IPS-NIHi11 (cell line): Measurements from ENCODE around the gene ZC4H2.
A peak's percentile ranks its signal among the peaks of the same experiment; 100 is the strongest.
"Not testable (repeated sequence)": the region's sequence is repeated elsewhere in the genome, so short reads cannot be mapped to it uniquely, and the experiment has no call there.

Source experiments
- DNase-seq: peaks from one replicate; pipeline ENCODE4 v3.0.0; 2012; ENCODE audit warnings: mixed read lengths, low spot score

ZC4H2 gene

GRCh38 chrX:64975989-64976672 lies at the start of gene ZC4H2:
TSS of gene ZC4H2 (minus strand) at chrX:64976450. CDS start at chrX:64976377, 73 bp downstream.
- DNase-seq = peak; percentile 68

DNA sequence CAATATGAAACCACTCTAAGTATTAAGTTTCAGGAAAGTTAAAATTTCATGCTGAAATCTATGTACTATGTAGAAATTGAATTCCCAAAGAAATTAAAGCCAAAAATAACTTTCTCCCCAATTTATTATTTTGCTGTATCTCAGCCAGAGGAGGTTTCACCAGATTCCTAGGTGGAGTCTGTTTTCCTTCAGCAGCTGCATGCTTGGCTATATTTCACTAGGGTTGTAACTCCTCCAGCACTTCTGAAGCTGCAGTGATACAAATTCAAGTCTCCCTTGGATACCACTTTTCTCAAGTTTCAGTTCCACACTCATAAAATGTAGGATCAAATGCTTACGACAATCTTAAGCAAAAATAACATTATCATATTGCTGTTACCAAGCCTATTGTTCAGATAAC lies 41.2 kb upstream of the ZC4H2 start:
- DNase-seq = no peak

DNA sequence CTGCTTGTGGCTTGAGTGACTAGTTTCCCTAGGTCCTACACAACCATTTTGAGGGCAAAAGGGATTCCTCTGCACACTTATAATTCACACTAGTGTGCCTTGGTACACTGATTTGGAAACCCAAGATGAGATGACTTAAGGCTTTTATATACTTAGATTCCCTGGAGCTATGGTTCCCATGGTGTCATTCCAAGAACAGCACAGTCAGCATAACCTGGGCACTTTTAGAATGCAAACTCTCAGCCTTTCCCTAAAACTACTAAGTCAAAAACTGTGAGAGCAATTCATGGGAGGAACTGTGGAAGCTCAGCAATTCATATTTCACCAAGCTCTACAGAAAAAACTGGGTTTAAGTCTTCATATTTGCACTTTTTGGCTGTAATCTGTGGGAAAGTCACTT lies 38.0 kb upstream of the ZC4H2 start:
- DNase-seq = no peak

GRCh38 chrX:65009459-65009858 lies 33.2 kb upstream of the ZC4H2 start:
- DNase-seq = no peak

GRCh38 chrX:65002208-65002607 lies 26.0 kb upstream of the ZC4H2 start:
- not testable (repeated sequence) for DNase-seq

DNA sequence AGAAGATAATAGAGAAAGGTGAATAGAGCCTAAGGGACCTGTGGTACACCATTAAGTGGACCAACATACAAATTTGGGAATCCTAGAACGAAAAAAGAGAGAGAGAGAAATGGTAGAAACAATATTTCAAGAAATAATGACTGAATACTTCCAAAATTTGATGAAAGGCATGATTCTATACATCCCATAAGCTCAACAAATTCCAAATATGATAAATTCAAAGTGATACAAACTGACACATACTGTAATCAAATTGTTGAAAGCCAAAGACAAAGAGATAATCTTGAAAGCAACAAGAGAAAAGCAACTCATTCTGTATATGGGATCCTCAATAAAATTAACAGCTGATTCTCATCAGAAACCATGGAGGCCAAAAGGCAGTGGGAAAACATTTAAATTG lies 20.6 kb upstream of the ZC4H2 start:
- DNase-seq = no peak

DNA sequence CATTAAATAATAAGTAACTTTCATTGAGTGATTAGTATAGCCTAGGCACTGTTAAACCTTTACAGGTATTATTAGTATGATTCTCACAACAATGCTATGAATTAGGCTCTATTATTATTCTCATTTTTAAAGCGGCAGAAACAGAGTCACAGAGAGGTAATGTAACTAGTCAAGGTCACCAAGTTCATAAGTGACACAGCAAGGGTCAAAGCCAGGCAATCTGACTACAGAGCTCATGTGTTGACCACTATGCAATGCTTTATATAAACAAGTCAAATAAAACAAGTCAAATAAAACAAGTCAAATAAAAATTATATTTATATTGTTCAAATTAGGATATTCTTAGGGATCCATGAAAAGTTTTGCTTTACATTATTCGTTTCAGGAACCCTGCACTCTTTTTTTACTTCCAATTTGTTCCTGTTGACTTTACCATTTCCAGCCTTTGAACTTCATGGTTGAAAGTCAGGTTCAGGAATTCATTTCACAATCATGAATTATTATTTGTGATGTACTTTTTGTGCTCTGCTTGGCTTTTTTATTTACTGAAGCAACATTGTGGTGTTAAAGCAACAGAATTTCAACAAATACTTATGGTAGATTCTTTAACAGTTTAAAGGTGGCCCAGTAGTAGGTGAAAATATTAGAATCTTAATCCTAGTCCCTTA lies 18.0 kb upstream of the ZC4H2 start:
- no peak for DNase-seq

DNA sequence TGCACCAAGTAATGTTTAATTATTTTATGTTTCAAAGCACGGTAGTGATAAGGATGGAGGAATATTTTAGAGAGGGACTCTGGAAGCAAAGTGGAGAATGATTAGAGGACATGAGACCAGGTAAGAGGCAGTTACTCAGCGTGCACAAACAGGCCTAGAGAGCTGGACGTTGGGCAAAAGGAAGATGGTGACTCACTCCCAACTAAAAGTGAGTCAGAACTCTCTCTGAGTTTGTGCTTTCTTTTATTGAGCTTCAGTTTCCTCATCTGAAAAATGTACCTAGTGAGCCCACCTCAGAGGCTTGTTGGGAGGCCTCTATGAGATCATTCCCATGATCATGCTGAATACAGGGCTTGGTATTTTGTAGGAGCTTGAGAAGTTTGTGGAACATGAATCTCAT lies 1.6 kb upstream of the ZC4H2 start:
- no peak for DNase-seq

DNA sequence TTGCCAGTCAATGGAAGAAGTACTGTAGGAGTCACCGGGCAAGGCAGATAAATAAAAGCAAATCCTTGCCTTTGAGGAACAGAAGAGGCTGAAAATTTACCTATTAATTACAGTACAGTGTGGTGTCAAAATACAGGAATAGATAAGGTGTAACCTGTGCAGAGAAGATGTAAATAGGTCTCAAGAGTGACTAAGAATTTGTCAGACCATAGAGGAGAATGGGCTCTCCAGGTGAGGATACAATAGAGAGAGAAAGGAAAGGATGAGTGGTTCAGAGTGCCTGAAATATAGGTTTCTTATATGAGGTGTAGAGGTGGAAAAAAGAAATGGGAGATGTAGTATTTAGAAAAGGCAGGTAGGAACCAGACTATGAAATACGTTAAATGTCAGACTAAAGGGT lies 801 bp upstream of the ZC4H2 start:
- DNase-seq = no peak

DNA sequence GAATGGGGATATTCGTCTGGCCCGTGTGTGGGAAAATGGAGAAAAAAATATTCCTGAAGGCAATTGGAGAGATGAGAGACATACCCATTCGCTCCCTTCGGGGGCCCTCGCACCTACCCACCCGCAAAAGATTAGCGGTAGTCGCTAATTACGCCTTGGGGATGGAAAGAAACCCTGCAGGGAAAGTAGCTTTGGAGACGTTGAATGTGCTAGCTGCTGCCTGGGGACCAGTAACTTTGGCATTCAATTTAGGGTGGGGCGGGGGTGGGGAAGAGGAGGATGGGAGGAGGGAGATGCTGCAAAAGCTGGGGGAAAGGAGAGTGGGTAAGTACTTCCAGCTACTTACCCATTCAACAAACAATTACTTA lies 407 bp upstream of the ZC4H2 start:
- peak; percentile 4 for DNase-seq

DNA sequence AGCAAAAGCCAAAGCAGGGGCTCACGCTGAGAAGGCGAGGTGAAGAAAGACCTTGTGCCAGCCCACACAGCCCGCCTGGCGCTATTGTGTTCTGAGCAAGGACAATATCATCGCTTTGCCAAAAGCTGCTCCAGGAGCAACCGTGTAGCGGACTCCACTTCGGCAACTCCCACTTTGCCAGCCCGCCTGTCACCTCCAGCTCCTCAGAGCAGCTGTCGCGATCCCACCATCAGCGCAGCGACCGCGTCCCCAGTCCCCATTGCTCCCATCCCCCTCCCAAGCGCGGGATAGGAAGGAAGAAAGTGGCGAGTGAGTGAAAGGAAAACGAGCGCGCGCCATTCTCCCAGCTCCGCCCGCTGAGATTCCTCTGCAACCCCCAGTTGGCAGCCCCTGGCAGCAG lies 759 bp downstream of the ZC4H2 start:
- DNase-seq = peak; percentile 17

GRCh38 chrX:64925480-64925879 lies 50.8 kb downstream of the ZC4H2 start:
- DNase-seq = no peak

DNA sequence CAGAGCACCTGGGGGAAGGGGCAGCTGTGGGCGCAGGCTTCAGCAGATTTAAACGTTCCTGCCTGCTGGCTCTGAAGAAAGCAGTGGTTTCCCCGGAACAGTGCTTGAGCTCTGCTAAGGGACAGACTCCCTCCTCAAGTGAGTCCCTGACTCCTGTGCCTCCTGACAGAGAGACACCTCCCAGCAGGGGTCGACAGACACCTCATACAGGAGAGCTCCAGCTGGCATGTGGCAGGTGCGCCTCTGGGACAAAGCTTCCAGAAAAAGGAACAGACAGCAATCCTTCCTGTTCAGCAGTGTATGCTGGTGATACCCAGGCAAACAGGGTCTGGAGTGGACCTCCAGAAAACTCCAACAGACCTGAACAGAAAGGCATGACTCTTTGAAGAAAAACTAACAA lies 68.1 kb downstream of the ZC4H2 start:
- DNase-seq = no peak

GRCh38 chrX:64894454-64895038 lies 81.7 kb downstream of the ZC4H2 start:
- DNase-seq = peak; percentile 39

DNA sequence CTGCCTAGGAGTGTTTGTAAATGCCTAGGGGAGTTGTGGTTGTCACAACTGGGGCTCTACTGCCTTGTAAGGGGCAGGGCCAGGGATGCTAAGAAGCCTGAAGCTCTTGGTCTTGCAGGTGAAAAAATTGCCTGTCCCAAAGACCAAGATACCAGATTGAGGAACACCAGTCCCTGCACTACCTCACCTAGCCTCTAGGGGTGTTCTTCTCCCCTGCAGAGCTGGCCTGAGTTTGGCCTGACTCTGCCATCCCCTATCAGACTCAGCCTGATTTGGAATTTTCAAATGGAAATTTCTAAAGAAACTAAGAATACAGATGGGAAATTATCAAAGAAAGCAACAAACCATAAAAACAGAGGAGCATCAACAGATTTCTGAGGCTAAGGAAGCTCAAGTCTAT lies 90.4 kb downstream of the ZC4H2 start:
- peak; percentile 10 for DNase-seq

- not testable (repeated sequence) for DNase-seq
Measured at GRCh38 chrX:64878709-64879108, 97.5 kb downstream of the ZC4H2 start.

DNA sequence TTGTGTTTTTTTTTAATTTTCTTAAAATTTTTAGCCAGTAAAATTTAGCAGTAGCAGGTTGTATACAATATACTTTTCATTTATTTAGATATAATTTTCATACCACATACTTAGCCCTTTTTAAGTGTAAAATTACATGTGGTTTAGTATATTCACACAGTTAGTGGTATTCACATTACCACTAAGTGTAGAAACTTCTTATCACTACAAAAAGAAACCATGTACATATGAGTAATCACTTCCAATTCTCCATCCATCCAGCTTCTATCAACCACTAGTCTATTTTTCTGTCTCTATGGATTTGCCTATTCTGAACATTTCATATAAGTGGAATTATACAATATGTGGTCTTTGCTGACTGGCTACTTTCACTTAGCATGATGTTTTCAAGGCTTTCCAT lies 109.0 kb downstream of the ZC4H2 start:
- no peak for DNase-seq
